Measurements from ENCODE around the gene LRP10. TPM values are rescaled to one million over a fixed set of nuclear protein-coding genes. Genes with fewer than 3 reads are reported as not detected.
A peak's percentile ranks its signal among the peaks of the same experiment; 100 is the strongest.
"Not testable (repeated sequence)": the region's sequence is repeated elsewhere in the genome, so short reads cannot be mapped to it uniquely, and the experiment has no call there.

LRP10 gene, protein sequence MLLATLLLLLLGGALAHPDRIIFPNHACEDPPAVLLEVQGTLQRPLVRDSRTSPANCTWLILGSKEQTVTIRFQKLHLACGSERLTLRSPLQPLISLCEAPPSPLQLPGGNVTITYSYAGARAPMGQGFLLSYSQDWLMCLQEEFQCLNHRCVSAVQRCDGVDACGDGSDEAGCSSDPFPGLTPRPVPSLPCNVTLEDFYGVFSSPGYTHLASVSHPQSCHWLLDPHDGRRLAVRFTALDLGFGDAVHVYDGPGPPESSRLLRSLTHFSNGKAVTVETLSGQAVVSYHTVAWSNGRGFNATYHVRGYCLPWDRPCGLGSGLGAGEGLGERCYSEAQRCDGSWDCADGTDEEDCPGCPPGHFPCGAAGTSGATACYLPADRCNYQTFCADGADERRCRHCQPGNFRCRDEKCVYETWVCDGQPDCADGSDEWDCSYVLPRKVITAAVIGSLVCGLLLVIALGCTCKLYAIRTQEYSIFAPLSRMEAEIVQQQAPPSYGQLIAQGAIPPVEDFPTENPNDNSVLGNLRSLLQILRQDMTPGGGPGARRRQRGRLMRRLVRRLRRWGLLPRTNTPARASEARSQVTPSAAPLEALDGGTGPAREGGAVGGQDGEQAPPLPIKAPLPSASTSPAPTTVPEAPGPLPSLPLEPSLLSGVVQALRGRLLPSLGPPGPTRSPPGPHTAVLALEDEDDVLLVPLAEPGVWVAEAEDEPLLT
- total RNA-seq, result 124 and 150 TPM in 2 replicates

- Histone ChIP-seq H3K4me3 (ENCODE audit: low read depth, low read length) (peak within 1 kb of the TSS; percentile 92), H3K36me3 (ENCODE audit: control insufficient read depth, insufficient read depth, low read length) (peaks cover 7% of the 10 kb centered on the region), H3K27me3 (ENCODE audit: control insufficient read depth, insufficient read depth, low read length) (no peaks in the 10 kb centered on the region)
- TF ChIP-seq, protein P1, sequence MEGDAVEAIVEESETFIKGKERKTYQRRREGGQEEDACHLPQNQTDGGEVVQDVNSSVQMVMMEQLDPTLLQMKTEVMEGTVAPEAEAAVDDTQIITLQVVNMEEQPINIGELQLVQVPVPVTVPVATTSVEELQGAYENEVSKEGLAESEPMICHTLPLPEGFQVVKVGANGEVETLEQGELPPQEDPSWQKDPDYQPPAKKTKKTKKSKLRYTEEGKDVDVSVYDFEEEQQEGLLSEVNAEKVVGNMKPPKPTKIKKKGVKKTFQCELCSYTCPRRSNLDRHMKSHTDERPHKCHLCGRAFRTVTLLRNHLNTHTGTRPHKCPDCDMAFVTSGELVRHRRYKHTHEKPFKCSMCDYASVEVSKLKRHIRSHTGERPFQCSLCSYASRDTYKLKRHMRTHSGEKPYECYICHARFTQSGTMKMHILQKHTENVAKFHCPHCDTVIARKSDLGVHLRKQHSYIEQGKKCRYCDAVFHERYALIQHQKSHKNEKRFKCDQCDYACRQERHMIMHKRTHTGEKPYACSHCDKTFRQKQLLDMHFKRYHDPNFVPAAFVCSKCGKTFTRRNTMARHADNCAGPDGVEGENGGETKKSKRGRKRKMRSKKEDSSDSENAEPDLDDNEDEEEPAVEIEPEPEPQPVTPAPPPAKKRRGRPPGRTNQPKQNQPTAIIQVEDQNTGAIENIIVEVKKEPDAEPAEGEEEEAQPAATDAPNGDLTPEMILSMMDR (IDR thresholded peaks at IDR 0.05; ENCODE audit: insufficient read depth, low read length, poor library complexity, severe bottlenecking), result no peak
- DNase-seq (ENCODE audit: low read depth), result no peak
These were observed at the start of gene LRP10 for GRCh38 chr14:22871224-22872032. TSS of gene LRP10 (plus strand) at chr14:22871740. CDS start at chr14:22872304, 564 bp downstream.

GRCh38 chr14:22822016-22822570 is 49.4 kb upstream of the LRP10 start:
- Histone ChIP-seq H3K4me3 (ENCODE audit: low read depth, low read length) (no peak overlapping the region), H3K27me3 (ENCODE audit: control insufficient read depth, insufficient read depth, low read length) (no peaks in the 10 kb centered on the region), H3K36me3 (ENCODE audit: control insufficient read depth, insufficient read depth, low read length) (no peaks in the 10 kb centered on the region)
- TF ChIP-seq, protein P1 (IDR thresholded peaks at IDR 0.05; ENCODE audit: insufficient read depth, low read length, poor library complexity, severe bottlenecking), result no peak
- no peak for DNase-seq (ENCODE audit: low read depth)

- no peak for DNase-seq (ENCODE audit: low read depth)
- H3K4me3 ChIP-seq (ENCODE audit: low read depth, low read length), result no peak overlapping the region
- no peaks in the 10 kb centered on the region for H3K36me3 ChIP-seq (ENCODE audit: control insufficient read depth, insufficient read depth, low read length)
- H3K27me3 ChIP-seq (ENCODE audit: control insufficient read depth, insufficient read depth, low read length), result no peaks in the 10 kb centered on the region
- TF ChIP-seq, protein P1 (IDR thresholded peaks at IDR 0.05; ENCODE audit: insufficient read depth, low read length, poor library complexity, severe bottlenecking), result peak; percentile 87
These were observed 48.9 kb upstream of the LRP10 start for GRCh38 chr14:22822571-22823098.

DNA sequence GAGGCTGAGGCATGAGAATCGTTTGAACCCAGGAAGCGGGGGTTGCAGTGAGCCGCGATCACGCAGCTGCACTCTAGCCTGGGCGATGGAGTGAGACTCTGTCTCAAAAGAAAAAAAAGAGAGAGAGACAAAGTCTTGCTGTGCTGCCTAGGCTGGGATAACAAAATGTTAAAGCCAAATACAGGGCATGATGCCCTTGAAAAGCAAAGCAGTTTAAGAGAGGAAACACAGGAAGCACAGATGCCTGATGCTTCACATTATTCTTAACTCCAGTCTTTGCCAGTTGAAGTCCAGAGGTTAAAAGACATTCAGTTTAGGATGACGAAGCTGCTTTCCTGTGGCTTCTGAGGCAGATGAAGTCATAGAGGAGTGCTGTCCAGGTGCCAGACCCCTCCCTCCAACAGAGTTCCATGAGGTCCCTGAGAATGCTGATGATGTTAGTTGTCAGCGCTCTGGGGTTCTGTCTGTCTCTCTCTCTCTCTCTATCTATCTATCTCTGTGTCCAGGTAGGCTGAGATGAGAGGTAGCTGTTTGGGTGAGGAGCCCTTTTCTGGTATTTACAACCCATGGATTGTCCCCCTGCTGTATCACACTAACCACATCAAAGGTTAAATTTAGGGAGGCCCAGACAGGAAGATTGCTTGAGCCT is 46.7 kb upstream of the LRP10 start:
- DNase-seq (ENCODE audit: low read depth), result peak; percentile 88
- TF ChIP-seq, protein P1 (IDR thresholded peaks at IDR 0.05; ENCODE audit: insufficient read depth, low read length, poor library complexity, severe bottlenecking), result no peak
- H3K36me3 ChIP-seq (ENCODE audit: control insufficient read depth, insufficient read depth, low read length), result no peaks in the 10 kb centered on the region
- H3K27me3 ChIP-seq (ENCODE audit: control insufficient read depth, insufficient read depth, low read length), result no peaks in the 10 kb centered on the region
- H3K4me3 ChIP-seq (ENCODE audit: low read depth, low read length), result no peak overlapping the region

- DNase-seq (ENCODE audit: low read depth); H3K36me3 ChIP-seq (ENCODE audit: control insufficient read depth, insufficient read depth, low read length); H3K27me3 ChIP-seq (ENCODE audit: control insufficient read depth, insufficient read depth, low read length): not testable (repeated sequence)
- H3K4me3 ChIP-seq (ENCODE audit: low read depth, low read length), result peak overlapping the region; percentile 89
These were observed 42.4 kb upstream of the LRP10 start for GRCh38 chr14:22829076-22829660.
